ENCODE results near the gene PPT2. TPM values are rescaled to one million over a fixed set of nuclear protein-coding genes. Genes with fewer than 3 reads are reported as not detected.

The PPT2 gene
- total and polyA plus RNA-seq, 2 of the 13 experiments (the other 11 are each of a cell fraction or from before 2014, with no cell fraction given) = 39.2 to 61.8 TPM

DNA sequence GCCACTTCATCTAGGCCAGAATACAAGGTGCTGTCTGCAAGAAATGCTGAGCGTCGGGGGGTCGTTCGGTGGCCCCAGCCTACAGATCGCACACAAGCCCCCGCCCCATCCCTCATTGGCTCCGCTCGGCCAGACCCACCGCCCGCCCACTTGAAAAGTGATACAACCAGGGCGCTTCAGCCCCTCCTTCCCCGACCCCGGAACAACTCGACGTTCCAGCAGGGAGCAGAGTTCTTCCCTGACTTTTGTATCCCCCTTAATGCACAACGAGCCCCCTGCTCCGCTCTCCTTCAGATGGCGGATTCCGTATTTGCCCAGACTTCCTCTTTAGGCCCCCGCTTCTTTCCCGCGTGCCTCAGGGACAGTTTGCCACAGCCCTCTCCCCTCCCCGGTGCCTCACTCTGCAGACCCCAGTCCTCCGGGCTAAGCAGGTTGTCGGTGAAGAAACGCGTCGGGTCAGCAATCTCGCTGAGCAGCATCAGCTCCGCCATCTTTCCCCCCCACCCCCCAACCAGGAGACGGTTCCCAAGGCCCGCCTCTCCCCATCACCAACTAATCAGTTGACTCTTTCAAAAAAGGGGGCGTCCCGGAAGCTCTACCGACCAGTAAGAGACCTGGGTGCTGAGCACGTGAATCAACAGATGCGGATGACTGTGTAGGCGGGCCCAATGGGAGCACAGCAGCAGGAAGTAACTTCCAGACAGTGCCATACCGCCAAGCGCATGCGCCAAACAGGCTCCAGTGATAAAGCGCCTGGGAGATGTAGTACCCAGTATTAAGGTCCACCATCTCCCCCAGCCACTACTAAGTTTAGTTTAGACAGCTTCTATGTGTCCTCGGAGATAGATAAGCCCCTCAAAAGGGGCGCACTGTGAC is 26.0 kb upstream of the PPT2 start, which contains the start of gene ATF6B (continued):
- TF ChIP-seq, protein P1, sequence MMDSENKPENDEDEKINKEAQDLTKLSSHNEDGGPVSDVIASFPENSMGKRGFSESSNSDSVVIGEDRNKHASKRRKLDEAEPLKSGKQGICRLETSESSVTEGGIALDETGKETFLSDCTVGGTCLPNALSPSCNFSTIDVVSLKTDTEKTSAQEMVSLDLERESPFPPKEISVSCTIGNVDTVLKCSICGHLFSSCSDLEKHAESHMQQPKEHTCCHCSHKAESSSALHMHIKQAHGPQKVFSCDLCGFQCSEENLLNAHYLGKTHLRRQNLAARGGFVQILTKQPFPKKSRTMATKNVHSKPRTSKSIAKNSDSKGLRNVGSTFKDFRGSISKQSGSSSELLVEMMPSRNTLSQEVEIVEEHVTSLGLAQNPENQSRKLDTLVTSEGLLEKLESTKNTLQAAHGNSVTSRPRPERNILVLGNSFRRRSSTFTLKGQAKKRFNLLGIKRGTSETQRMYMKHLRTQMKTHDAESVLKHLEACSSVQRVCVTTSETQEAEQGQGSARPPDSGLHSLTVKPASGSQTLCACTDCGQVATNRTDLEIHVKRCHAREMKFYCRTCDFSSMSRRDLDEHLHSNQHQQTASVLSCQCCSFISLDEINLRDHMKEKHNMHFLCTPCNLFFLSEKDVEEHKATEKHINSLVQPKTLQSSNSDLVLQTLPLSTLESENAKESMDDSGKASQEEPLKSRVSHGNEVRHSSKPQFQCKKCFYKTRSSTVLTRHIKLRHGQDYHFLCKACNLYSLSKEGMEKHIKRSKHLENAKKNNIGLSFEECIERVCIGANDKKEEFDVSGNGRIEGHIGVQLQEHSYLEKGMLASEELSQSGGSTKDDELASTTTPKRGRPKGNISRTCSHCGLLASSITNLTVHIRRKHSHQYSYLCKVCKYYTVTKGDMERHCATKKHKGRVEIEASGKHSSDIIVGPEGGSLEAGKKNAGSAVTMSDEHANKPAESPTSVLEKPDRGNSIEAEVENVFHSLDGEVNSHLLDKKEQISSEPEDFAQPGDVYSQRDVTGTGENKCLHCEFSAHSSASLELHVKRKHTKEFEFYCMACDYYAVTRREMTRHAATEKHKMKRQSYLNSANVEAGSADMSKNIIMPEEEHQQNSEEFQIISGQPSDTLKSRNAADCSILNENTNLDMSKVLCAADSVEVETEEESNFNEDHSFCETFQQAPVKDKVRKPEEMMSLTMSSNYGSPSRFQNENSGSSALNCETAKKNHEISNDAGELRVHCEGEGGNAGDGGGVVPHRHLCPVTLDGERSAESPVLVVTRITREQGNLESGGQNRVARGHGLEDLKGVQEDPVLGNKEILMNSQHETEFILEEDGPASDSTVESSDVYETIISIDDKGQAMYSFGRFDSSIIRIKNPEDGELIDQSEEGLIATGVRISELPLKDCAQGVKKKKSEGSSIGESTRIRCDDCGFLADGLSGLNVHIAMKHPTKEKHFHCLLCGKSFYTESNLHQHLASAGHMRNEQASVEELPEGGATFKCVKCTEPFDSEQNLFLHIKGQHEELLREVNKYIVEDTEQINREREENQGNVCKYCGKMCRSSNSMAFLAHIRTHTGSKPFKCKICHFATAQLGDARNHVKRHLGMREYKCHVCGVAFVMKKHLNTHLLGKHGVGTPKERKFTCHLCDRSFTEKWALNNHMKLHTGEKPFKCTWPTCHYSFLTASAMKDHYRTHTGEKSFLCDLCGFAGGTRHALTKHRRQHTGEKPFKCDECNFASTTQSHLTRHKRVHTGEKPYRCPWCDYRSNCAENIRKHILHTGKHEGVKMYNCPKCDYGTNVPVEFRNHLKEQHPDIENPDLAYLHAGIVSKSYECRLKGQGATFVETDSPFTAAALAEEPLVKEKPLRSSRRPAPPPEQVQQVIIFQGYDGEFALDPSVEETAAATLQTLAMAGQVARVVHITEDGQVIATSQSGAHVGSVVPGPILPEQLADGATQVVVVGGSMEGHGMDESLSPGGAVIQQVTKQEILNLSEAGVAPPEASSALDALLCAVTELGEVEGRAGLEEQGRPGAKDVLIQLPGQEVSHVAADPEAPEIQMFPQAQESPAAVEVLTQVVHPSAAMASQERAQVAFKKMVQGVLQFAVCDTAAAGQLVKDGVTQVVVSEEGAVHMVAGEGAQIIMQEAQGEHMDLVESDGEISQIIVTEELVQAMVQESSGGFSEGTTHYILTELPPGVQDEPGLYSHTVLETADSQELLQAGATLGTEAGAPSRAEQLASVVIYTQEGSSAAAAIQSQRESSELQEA (CRISPR knock-in tag; IDR thresholded peaks at IDR 0.05; ENCODE audit: not compliant biosample characterization) = peak; percentile 80
- TF ChIP-seq ZSCAN20 (CRISPR knock-in tag; IDR thresholded peaks at IDR 0.05; ENCODE audit: borderline replicate concordance) = no peak
- no peak for TF ChIP-seq NONO (IDR thresholded peaks at IDR 0.05)
- peak; percentile 85 for TF ChIP-seq NONO (CRISPR knock-in tag; conservative IDR thresholded peaks at IDR 0.05)
- no peak for TF ChIP-seq LCORL (IDR thresholded peaks at IDR 0.05)
- no peak for TF ChIP-seq LCORL (CRISPR knock-in tag; IDR thresholded peaks at IDR 0.05)
- no peak for TF ChIP-seq U2AF1 (optimal IDR thresholded peaks at IDR 0.05; ENCODE audit: low read depth, low read length)
- TF ChIP-seq ZNF616 (CRISPR knock-in tag; IDR thresholded peaks at IDR 0.05; ENCODE audit: low read depth) = 0 out of 2 replicates have a peak, but pooled peaks have one; percentile 28
- no peak for TF ChIP-seq PHF5A (CRISPR knock-in tag; IDR thresholded peaks at IDR 0.05; ENCODE audit: low read depth, unreplicated experiment)
- TF ChIP-seq CHCHD3 (CRISPR knock-in tag; IDR thresholded peaks at IDR 0.05) = no peak
- TF ChIP-seq ZMYM3 (CRISPR knock-in tag; IDR thresholded peaks at IDR 0.05) = peak; percentile 58; the same call in 1 of the 2 replicates
- TF ChIP-seq KDM2A (CRISPR knock-in tag; IDR thresholded peaks at IDR 0.05; ENCODE audit: borderline replicate concordance, low read depth) = peak; percentile 82; the same call in 1 of the 2 replicates
- TF ChIP-seq PRPF4 (IDR thresholded peaks at IDR 0.05; ENCODE audit: low read depth, low read length, poor library complexity, severe bottlenecking) = no peak
- peak; percentile 87 for TF ChIP-seq TAF1 (CRISPR knock-in tag; IDR thresholded peaks at IDR 0.05)
- TF ChIP-seq SIX4 (CRISPR knock-in tag; IDR thresholded peaks at IDR 0.05) = peak; percentile 38; the same call in 1 of the 2 replicates
- peak; percentile 68; the same call in 1 of the 2 replicates for TF ChIP-seq MTA1 (CRISPR knock-in tag; IDR thresholded peaks at IDR 0.05; ENCODE audit: borderline replicate concordance)
- TF ChIP-seq SP2 (CRISPR knock-in tag; IDR thresholded peaks at IDR 0.05) = peak; percentile 90
- no peak for TF ChIP-seq BATF2 (CRISPR knock-in tag; IDR thresholded peaks at IDR 0.05)
- TF ChIP-seq POLR2AphosphoS5 (IDR thresholded peaks at IDR 0.05; ENCODE audit: low read depth, low read length) = peak; percentile 70
